DMS114 treated with DMSO at 0.1 percent for 48 hours (cell line): ENCODE data around the gene FHDC1.
"Not testable (repeated sequence)": the region's sequence is repeated elsewhere in the genome, so short reads cannot be mapped to it uniquely, and the experiment has no call there.

Source experiments
- DNase-seq: peaks from one replicate; lab custom pipeline; 2025; ENCODE audit not compliant: unreplicated experiment; lab: John Stamatoyannopoulos, UW

FHDC1 gene

DNA sequence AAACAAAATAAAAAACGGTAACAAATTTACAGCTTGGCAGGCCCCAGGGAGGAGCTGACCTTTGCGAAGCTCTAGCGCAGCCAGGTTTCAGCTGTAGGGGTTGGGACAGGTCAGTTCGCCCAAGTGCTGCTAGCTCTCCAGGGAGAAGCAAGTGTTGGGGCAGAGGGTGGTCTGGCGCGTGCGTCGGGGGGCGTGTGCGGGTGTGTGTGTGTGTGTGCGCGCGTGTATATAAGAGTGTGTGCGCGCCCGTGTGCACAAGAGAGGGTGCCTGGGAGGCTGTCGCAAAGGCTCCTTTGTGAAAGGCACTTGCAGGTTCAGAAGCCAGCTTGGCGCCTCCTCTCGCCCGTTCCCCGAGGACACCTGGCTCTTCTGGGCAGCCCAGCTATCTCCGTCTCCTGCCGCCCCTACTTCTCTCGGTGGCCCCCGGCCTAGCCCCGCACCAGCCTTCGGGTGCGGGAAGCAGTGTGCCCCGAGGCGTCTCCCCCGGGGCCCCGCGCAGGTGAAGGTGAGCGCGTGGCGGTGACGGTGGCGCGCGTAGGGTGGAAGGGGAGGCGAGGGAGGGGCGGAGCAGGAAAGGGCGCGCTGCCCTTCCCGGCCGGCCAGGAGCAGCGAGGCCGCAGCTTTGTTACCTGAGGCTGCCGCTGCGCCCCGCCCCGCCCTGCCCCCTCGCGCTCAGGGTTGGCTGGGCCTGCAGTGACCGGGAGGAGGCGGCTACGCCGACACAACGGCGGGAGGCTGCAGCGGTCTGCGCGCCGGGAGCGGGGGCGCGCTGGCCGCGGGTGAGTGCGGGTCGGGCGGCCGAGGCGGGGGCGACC lies at the start of gene FHDC1:
Gene FHDC1 (plus strand): TSS at position 693 of the 815 bp plus-strand sequence. CDS start 6,735 bp downstream, outside the sequence.
- no peak for DNase-seq

- no peak for DNase-seq
These were observed 48.1 kb upstream of the FHDC1 start for GRCh38 chr4:152887981-152888380.

- no peak for DNase-seq
These were observed 43.1 kb upstream of the FHDC1 start for GRCh38 chr4:152892974-152893373.

DNA sequence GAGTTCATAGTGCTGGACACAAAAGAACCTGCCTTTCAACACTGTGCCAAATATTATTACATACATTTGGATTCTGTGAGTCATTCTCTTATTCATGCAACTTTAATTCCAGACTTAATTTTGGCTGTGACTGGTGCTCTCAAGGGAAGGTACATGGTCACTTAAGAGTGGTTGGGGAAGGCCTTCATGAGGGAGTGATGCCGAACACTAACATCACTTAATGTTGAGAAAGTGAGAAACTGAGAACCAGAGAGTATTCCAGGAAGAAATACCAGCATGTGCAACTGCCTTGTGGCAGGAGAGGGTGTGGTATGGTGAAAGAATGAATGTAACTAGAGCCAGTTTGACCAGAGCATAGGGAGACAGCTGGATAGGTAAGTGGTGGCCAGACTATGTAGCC lies 41.5 kb upstream of the FHDC1 start:
- DNase-seq: no peak

- no peak for DNase-seq
These were observed 39.3 kb upstream of the FHDC1 start for GRCh38 chr4:152896811-152897210.

DNA sequence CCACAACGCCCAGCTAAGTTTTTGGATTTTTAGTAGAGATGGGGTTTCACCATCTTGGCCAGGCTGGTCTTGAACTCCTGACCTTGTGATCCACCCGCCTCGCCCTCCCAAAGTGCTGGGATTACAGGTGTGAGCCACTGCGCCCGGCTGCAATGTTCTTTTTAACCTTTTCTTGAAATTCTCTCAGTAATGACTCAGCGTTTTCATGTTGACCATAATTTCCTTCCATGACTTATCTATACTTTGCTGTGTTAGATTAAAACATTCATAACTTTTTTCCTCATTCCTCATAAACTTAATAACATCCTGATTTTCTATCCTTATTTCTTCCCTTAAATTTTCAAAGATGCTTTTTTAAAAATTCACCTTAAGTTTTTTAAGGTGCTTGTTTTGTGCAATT lies 38.0 kb upstream of the FHDC1 start:
- not testable (repeated sequence) for DNase-seq

DNA sequence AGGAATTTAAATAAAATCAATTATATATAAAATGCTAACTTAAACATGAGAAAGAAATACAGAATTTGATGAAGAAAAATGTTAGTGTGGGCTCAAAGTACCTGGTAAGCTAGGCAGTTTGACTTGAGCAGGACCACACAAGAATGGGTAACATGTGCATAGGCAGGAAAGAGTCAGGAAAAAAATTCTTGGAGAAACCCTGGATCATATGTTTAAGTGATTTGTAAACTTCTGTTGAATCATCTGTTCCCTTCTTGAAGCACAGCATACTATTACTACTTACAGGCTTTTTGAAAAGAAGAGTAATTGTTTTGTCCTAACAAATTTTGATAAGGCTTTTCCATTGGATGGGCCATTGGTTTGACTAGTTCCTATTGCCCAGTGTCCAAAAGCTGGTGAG lies 37.5 kb upstream of the FHDC1 start:
- DNase-seq: no peak

DNA sequence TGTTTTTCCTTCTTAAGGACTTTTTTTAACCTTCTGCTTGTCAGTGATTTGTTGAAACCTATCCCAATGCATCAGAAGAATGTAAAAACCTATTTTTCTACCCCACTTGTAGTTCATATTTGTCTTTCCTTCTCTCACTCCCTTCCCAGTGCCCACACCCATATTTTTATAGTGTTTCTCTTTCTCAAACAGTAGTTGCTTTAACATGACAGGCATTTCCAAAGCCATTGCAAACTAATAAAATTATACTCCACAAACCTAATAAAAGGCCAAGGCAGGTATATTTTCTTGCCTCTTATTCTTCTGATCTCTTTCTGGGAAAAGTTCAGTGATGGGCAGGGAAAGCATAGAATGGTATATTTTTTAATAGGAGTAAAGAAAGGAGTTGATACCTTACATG lies 35.7 kb upstream of the FHDC1 start:
- no peak for DNase-seq

DNA sequence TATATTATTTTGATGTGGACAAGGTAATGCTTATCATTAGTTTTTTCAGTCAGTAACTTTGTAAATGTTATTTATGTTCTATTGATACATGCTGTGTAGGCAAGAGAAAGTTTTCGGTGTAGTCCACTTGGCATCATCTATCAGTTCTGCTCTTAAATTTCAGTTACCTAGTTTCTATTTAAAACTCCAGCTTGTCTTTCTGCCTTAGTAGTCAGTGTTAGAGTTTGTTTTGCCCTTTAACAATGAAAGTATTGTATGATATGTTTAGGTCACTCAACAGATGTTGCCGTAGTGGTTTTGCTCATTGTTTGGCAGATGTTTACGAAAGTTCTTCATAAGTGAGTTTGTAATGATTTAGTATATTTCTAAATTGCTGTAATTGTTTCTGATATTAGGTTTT lies 34.9 kb upstream of the FHDC1 start:
- no peak for DNase-seq

- DNase-seq: no peak
These were observed 32.5 kb upstream of the FHDC1 start for GRCh38 chr4:152903658-152904057.

DNA sequence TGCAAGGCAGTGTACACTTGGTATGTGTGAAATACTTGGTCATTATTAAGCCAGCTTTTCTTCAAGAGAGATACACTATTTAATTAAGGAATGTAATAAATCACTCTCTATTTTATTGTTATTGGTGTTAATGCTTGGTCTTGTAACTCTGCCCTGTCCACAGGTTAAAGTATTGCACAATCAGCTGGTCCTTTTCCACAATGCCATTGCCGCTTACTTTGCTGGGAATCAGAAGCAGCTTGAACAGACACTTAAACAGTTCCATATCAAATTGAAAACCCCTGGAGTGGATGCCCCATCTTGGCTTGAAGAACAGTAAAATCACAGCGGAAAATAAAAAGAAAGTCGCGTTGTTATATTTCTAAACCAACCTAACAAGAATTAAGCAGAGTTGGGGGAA lies 26.2 kb upstream of the FHDC1 start:
- DNase-seq: no peak

DNA sequence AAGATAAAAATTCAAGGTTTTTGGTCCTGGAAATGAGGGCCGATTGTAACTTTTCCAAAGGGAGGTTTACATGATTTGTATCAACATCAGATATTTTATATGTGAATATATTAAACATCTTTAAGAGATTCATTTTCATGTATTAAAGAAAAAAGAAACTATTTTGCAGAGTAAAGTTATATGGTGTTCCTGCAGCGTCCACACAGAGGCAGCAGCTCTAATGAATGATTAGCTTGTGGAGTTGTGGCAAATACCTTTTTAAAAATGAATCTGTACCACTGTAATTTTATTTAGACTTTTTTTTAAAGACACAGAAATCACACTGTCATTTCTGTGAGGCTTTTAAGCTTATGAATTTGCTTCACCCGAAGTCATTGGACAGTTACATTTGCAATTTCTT lies 25.6 kb upstream of the FHDC1 start:
- DNase-seq: no peak

DNA sequence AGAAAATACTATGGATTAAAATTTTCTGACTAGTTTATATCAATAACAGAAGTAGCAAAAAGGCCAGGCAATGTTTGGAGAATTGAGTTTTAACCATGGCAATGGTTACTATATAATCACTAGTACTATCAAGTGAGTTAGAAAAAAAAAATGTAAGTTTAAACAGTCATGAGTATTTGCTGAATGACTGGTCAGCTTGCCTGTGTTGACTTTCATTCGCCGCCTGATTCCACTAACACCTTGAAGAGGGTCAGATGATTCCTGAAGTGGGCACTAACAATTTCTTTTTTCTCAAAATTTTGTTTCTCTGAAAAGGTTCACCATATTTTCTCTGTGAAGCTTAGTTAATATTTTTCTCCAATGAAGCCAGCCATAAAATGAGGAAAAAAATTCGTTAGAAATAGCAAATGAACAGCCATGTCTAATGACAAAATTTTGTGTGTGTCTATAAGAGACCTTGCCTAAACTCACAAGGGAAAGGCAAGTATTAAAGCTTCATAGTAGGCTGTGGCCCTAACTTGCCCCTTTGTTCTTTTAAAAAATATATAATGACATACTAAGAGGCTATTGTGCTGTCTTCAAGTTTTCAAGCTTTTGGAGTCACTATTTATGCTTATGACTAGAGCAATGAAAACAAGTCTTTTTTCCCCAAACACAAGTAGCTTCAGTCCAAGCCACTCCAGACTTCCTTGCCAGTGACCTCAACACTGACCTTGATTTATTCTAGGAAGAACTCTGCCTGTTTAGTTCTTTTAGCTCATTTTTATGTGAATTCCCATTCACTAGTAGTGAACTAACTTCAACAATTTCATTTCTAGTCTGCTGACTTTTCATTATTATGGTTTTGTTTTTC lies 18.4 kb upstream of the FHDC1 start:
- no peak for DNase-seq

DNA sequence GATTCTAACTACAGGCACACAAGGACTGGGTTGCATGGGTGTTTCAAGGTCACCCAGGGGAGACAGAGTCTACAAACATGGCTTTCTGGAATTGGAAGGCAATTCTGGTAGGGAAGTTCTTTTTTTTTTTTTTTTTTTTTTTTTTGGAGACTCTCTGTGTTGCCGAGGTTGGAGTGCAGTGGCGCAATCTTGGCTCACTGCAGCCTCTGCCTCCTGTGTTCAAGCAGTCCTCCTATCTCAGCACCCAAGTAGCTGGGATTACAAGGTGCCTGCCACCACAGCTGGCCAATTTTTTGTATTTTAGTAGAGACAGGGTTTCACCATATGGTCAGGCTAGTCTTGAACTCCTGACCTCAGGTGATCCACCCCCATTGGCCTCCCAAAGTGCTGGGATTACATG lies 16.3 kb upstream of the FHDC1 start:
- DNase-seq: no peak

DNA sequence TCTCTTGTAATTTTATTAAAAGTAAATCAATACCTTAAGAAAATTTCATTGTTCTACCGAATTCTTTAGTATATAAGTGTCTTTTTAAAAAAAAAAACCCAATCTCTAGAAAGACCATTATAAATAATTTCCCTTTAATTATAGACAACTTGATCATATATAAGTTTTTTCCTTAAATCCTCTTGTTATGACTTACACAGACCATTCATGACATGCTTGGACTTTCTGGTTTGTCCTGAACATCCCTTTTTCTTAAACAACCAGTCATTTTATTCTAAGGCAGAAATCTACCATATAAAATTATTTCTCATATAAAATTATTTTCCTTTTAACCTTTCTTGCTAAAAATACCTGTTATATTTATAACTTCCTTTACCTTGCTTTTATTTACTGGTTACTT lies 15.4 kb upstream of the FHDC1 start:
- DNase-seq: no peak

GRCh38 chr4:152921284-152921683 lies 14.8 kb upstream of the FHDC1 start:
- DNase-seq: no peak

DNA sequence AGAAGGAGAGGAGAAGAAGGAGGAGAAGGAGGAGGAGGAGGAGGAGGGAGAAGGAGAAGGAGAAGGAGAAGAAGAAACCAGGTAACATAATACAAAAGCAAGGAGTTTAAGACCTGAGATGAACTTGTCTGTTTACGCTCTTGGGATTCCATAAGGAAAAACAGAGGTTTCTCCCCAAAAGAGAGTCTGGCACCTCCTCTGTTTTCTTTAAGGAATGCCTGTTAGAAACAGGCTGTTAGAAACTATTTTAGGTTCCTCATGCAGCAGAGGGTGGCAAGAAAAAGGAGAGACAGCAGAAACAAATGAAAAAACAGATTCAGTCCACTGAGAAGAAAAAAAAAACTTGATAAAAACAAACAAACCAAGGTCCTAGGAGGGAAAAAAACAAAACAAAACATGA lies 10.3 kb upstream of the FHDC1 start:
- DNase-seq: no peak

GRCh38 chr4:152926959-152927358 lies 9.2 kb upstream of the FHDC1 start:
- no peak for DNase-seq

- DNase-seq: no peak
These were observed 8.4 kb upstream of the FHDC1 start for GRCh38 chr4:152927737-152928136.

DNA sequence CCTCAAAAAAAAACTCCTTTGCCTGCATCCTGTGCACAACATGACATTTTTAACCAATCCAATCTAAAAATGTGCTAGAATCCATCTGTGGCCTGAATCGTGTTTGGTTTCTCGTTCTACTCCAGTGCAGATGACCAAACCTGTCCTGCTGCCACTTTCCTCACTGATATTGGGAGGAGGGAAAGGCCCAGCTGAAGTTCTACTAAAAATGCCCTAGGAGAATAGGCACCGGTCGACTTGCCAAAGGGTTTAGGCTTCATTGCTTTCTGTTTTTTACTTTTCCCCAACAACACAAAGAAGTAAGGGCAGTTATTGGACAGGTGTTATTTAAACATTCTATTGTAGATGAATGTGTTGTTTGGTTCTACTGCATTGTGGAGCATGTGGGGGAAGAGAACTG lies 7.8 kb upstream of the FHDC1 start:
- no peak for DNase-seq

DNA sequence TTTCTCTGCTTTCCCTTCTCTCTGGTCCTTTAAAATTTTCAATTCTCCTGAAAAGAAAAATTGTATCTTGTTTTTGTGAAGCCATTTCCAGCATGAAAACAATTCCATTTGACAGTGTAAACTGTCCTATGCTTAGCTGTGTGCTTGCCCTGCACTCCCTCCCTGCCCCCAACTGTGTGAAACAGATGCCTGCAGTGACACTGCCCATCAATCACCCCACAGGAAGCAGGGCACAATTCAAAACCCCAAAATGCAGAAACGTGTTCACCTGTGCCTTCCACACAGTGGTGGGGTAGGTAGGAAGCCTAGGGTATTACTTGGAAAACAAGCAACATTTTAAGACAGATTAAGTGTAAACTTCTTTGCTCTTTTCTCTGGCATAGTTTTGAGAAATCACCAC lies 6.2 kb upstream of the FHDC1 start:
- no peak for DNase-seq

GRCh38 chr4:152935143-152935542 lies 980 bp upstream of the FHDC1 start:
- no peak for DNase-seq
